WTC11 (cell line): Measurements from ENCODE around the gene CTAGE1. TPM values are rescaled to one million over a fixed set of nuclear protein-coding genes. Genes with fewer than 3 reads are reported as not detected.

Experiments
- total RNA-seq: library from RNA; stranded (reverse); gene quantifications from 3 replicates; pipeline ENCODE4 v1.2.3, GENCODE V29; 2021

CTAGE1 gene
- total RNA-seq, 1 experiment from 2014 or later, result not detected

Other genes starting within 250 kb of the CTAGE1 start
- 0.15 to 0.21 TPM (median 0.18 TPM) in 3 replicates for gene GATA6, start 248.3 kb downstream of the CTAGE1 start, total RNA-seq